ENCODE results near the gene TIRAP.

TIRAP gene

GRCh38 chr11:126343051-126343450 lies 60.2 kb downstream of the TIRAP start:
- no peak for DNase-seq (ENCODE audit: low read depth)

Measured in stimulated activated CD8-positive, alpha-beta memory T cell treated with anti-CD3 and anti-CD28 coated beads, Interleukin-7, amount 100 ng/mL, for 24 hours (primary cell).